Thymus (tissue), 2 donors: ENCODE measurements around the gene KRTCAP3. TPM values are rescaled to one million over a fixed set of nuclear protein-coding genes. Genes with fewer than 3 reads are reported as not detected.

Experiments used
- polyA plus RNA-seq: library from polyadenylated mRNA; stranded (reverse); fragments of 200-250 nt; gene quantifications from one replicate; pipeline ENCODE4 v1.2.3, GENCODE V29; 2013
- total RNA-seq: library from RNA; stranded (reverse); fragments of 120-200 nt; gene quantifications from one replicate; pipeline ENCODE4 v1.2.4, GENCODE V29; 2013
- donor health status: healthy.

The KRTCAP3 gene
- total and polyA plus RNA-seq, 2 donors: 1.6 to 13.9 TPM

Other genes with a start within 250 kb of the KRTCAP3 start
- gene ATRAID, start 230.3 kb upstream of the KRTCAP3 start, total RNA-seq: 109 TPM
- gene ATRAID, start 230.3 kb upstream of the KRTCAP3 start, polyA plus RNA-seq: 125 TPM
- 15.8 TPM for gene SLC5A6, start 230.1 kb upstream of the KRTCAP3 start, total RNA-seq
- gene SLC5A6, start 230.1 kb upstream of the KRTCAP3 start, polyA plus RNA-seq: 24.3 TPM
- gene CAD, start 225.0 kb upstream of the KRTCAP3 start, total RNA-seq: 14.8 TPM
- 18.6 TPM for gene CAD, start 225.0 kb upstream of the KRTCAP3 start, polyA plus RNA-seq
- gene SLC30A3, start 179.3 kb upstream of the KRTCAP3 start, total RNA-seq: 0.05 TPM
- gene SLC30A3, start 179.3 kb upstream of the KRTCAP3 start, polyA plus RNA-seq: 0.18 TPM
- gene DNAJC5G, start 166.9 kb upstream of the KRTCAP3 start, total RNA-seq: not detected
- gene DNAJC5G, start 166.9 kb upstream of the KRTCAP3 start, polyA plus RNA-seq: 0.02 TPM
- gene TRIM54, start 160.0 kb upstream of the KRTCAP3 start, total RNA-seq: 0.14 TPM
- gene TRIM54, start 160.0 kb upstream of the KRTCAP3 start, polyA plus RNA-seq: 0.52 TPM
- gene UCN, start 133.9 kb upstream of the KRTCAP3 start, total RNA-seq: 1.0 TPM
- 8.1 TPM for gene UCN, start 133.9 kb upstream of the KRTCAP3 start, polyA plus RNA-seq
- 51.1 TPM for gene MPV17, start 119.3 kb upstream of the KRTCAP3 start, total RNA-seq
- 94.1 TPM for gene MPV17, start 119.3 kb upstream of the KRTCAP3 start, polyA plus RNA-seq
- 31.1 TPM for gene GTF3C2, start 85.6 kb upstream of the KRTCAP3 start, total RNA-seq
- 39.9 TPM for gene GTF3C2, start 85.6 kb upstream of the KRTCAP3 start, polyA plus RNA-seq
- gene EIF2B4, start 72.0 kb upstream of the KRTCAP3 start, total RNA-seq: 30.5 TPM
- 56.0 TPM for gene EIF2B4, start 72.0 kb upstream of the KRTCAP3 start, polyA plus RNA-seq
- 83.6 TPM for gene SNX17, start 71.8 kb upstream of the KRTCAP3 start, total RNA-seq
- gene SNX17, start 71.8 kb upstream of the KRTCAP3 start, polyA plus RNA-seq: 77.8 TPM
- gene ZNF513, start 61.6 kb upstream of the KRTCAP3 start, total RNA-seq: 9.3 TPM
- 30.7 TPM for gene ZNF513, start 61.6 kb upstream of the KRTCAP3 start, polyA plus RNA-seq
- gene PPM1G, start 32.8 kb upstream of the KRTCAP3 start, total RNA-seq: 68.6 TPM
- 50.4 TPM for gene PPM1G, start 32.8 kb upstream of the KRTCAP3 start, polyA plus RNA-seq
- 43.9 TPM for gene NRBP1, start 13.8 kb upstream of the KRTCAP3 start, total RNA-seq
- gene NRBP1, start 13.8 kb upstream of the KRTCAP3 start, polyA plus RNA-seq: 56.4 TPM
- gene IFT172, start 47.4 kb downstream of the KRTCAP3 start, total RNA-seq: 7.6 TPM
- 34.2 TPM for gene IFT172, start 47.4 kb downstream of the KRTCAP3 start, polyA plus RNA-seq
- 0.85 TPM for gene FNDC4, start 52.8 kb downstream of the KRTCAP3 start, total RNA-seq
- gene FNDC4, start 52.8 kb downstream of the KRTCAP3 start, polyA plus RNA-seq: 4.3 TPM
- not detected for gene GCKR, start 54.5 kb downstream of the KRTCAP3 start, total RNA-seq
- 0.18 TPM for gene GCKR, start 54.5 kb downstream of the KRTCAP3 start, polyA plus RNA-seq
- gene ZNF512, start 140.7 kb downstream of the KRTCAP3 start, total RNA-seq: 41.6 TPM
- 33.6 TPM for gene ZNF512, start 140.7 kb downstream of the KRTCAP3 start, polyA plus RNA-seq
- 2.2 TPM for gene CCDC121, start 186.6 kb downstream of the KRTCAP3 start, total RNA-seq
- gene CCDC121, start 186.6 kb downstream of the KRTCAP3 start, polyA plus RNA-seq: 2.6 TPM
- 35.1 TPM for gene GPN1, start 186.7 kb downstream of the KRTCAP3 start, total RNA-seq
- 33.9 TPM for gene GPN1, start 186.7 kb downstream of the KRTCAP3 start, polyA plus RNA-seq
- 27.7 TPM for gene SUPT7L, start 221.2 kb downstream of the KRTCAP3 start, total RNA-seq
- gene SUPT7L, start 221.2 kb downstream of the KRTCAP3 start, polyA plus RNA-seq: 53.8 TPM
- gene SLC4A1AP, start 221.5 kb downstream of the KRTCAP3 start, total RNA-seq: 27.1 TPM
- gene SLC4A1AP, start 221.5 kb downstream of the KRTCAP3 start, polyA plus RNA-seq: 21.7 TPM